ENCODE measurements around the gene WDR20. TPM values are rescaled to one million over a fixed set of nuclear protein-coding genes. Genes with fewer than 3 reads are reported as not detected.

The WDR20 gene, protein sequence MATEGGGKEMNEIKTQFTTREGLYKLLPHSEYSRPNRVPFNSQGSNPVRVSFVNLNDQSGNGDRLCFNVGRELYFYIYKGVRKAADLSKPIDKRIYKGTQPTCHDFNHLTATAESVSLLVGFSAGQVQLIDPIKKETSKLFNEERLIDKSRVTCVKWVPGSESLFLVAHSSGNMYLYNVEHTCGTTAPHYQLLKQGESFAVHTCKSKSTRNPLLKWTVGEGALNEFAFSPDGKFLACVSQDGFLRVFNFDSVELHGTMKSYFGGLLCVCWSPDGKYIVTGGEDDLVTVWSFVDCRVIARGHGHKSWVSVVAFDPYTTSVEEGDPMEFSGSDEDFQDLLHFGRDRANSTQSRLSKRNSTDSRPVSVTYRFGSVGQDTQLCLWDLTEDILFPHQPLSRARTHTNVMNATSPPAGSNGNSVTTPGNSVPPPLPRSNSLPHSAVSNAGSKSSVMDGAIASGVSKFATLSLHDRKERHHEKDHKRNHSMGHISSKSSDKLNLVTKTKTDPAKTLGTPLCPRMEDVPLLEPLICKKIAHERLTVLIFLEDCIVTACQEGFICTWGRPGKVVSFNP
- total RNA-seq (10 to 100 TPM; 50.0 to 56.9 TPM), polyA plus RNA-seq (10 to 100 TPM; 11.3 to 15.0 (median 12.9) TPM), total RNA-seq (34.0 to 54.8 (median 44.7) reads per million in 6 experiments)

DNA sequence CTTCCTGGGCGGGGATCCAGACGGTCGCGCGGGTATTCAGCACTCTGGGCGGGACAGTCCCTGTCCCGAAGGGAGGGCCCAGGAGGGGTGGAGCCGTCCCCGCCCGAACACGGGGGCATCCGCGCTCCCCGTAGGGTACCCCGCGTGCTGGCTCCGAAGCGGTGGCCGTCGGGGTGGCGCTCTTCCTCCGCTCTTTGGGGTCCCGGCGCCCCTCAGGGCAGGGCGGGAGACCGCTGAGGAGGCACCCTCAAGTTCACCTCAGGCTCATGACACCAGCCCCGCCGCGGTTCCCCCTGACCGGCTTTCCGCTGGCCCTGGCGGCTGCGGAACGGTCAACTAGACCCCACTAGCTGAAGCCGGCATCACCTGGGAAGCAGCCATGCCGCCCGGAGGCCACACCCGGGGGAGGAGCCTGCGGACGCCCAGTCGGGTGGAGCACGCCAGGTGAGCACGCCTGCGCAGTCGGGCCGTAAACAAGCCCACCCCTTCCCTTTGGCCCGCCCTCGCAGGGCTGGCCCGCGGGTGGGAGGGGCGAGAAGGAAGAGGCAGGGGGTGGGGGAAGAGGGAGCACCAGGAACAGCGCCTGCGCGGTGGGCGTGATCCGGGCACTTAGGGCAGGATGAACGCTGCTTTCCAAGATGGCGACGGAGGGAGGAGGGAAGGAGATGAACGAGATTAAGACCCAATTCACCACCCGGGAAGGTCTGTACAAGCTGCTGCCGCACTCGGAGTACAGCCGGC is at the start of gene WDR20:
Gene WDR20, plus strand, starts transcription at position 612 of the 741 bp plus-strand sequence. Its CDS starts 27 bp downstream, at position 639.
- POLR2A ChIA-PET = interaction anchor here (0.8 to 1.5 kb wide), 3 partner anchors 180 to 330 kb away, joined by 3 to 5 read pairs (median 3); partner anchors contain the start of gene ZNF839
- ATAC-seq (peak; percentile 88 to 91), DNase-seq (peak; percentile 95 to 100 (median 100))
- Mint-ChIP-seq H3K4me1 (peaks cover 12 to 33% (median 25%) of the 10 kb centered on the region in 4 donors), H3K9me3 (no peaks in the 10 kb centered on the region), H3K4me3 (peak within 1 kb of the TSS; percentile 93 to 99 (median 98)), H3K27me3 (no peaks in the 10 kb centered on the region), H3K36me3 (peaks cover 0 to 15% (median 0%) of the 10 kb centered on the region in 3 donors), H3K27ac (peak within 1 kb of the TSS; percentile 94 to 99 (median 98))

DNA sequence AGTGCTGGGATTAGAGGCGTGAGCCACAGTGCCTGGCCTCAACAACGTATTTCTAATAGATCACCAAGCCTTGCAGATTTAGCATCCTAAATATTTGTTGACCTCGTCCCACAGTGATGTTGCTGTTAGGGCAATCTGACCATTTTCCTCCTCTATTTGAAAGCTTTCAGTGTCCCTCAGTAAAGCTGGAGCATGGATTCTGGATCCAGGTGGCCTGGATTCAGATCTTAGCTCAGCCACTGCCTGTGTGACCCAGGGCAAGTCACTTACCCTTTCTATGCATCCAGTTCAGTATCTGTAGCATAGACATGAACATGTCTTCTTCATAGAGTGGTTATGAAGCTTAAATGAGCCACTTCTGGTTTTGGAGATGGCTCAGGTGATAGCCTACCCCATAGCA is 49.0 kb upstream of the WDR20 start:
- Mint-ChIP-seq H3K36me3 (peaks cover 4 to 6% (median 6%) of the 10 kb centered on the region in 3 donors), H3K9me3 (no peaks in the 10 kb centered on the region), H3K4me1 (peaks cover 16 to 31% (median 27%) of the 10 kb centered on the region in 4 donors), H3K4me3 (peak overlapping the region in 1 of 10 donors; percentile 75), H3K27me3 (no peaks in the 10 kb centered on the region), H3K27ac (peak overlapping the region in 5 of 10 donors; percentile 36 to 85 (median 76))
- ATAC-seq (no peak), DNase-seq (no peak)
- POLR2A ChIA-PET = interaction anchor here (0.6 kb wide), 1 partner anchor 17 kb away, joined by 6 read pairs; no protein-coding TSS in a partner anchor

DNA sequence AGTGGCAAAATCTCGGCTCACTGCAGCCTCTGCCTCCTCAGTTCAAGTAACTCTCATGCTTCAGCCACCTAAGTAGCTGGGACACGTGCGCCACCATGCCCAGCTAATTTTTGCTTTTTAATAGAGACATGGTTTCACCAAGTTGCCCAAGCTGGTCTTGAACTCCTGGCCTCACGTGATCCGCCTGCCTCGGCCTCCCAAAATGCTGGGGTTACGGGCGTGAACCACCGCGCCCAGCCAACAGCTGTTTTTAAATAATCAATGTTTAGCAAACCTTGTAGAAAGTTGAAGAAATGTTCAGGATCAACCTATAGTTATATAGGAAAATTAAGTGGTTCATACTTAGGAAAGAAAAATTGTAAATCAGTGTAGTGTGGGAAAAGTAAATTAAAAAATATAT is 46.9 kb upstream of the WDR20 start:
- no peaks in the 10 kb centered on the region for H3K9me3 Mint-ChIP-seq
- DNase-seq (no peak), ATAC-seq (no peak)
- no peak overlapping the region for H3K27ac Mint-ChIP-seq
- peaks cover 20 to 30% (median 25%) of the 10 kb centered on the region in 4 donors for H3K4me1 Mint-ChIP-seq
- no peaks in the 10 kb centered on the region for H3K27me3 Mint-ChIP-seq
- no peaks in the 10 kb centered on the region for H3K36me3 Mint-ChIP-seq
- POLR2A ChIA-PET = interaction anchor here (1.3 kb wide), 1 partner anchor 131 kb away, joined by 3 read pairs; no protein-coding TSS in a partner anchor
- H3K4me3 Mint-ChIP-seq = no peak overlapping the region

DNA sequence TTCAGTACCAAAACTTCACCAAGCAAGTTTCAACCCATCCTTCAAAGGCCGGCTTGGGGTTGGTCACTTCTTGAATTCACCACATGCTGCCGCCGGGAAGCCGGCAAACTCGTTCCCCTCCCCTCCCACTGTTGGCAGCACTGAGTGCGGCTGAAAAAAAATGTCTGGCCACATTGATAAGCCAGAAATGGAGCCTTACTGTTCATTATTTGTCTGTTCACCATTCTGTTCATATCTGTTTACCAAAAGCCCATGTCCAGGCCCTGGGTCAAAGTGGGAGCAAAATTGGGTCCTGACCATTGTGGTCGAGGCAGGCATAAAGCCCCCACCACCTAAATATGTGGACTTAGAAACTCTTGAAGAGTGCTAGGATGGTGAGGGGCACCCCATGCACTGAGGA is 45.6 kb upstream of the WDR20 start:
- no peaks in the 10 kb centered on the region for H3K27me3 Mint-ChIP-seq
- H3K9me3 Mint-ChIP-seq = no peaks in the 10 kb centered on the region
- H3K27ac Mint-ChIP-seq = no peak overlapping the region
- no peak for DNase-seq
- POLR2A ChIA-PET = no interaction called here
- H3K4me3 Mint-ChIP-seq = no peak overlapping the region
- peaks cover 14 to 18% (median 16%) of the 10 kb centered on the region in 4 donors for H3K4me1 Mint-ChIP-seq
- no peak for ATAC-seq
- H3K36me3 Mint-ChIP-seq = no peaks in the 10 kb centered on the region

DNA sequence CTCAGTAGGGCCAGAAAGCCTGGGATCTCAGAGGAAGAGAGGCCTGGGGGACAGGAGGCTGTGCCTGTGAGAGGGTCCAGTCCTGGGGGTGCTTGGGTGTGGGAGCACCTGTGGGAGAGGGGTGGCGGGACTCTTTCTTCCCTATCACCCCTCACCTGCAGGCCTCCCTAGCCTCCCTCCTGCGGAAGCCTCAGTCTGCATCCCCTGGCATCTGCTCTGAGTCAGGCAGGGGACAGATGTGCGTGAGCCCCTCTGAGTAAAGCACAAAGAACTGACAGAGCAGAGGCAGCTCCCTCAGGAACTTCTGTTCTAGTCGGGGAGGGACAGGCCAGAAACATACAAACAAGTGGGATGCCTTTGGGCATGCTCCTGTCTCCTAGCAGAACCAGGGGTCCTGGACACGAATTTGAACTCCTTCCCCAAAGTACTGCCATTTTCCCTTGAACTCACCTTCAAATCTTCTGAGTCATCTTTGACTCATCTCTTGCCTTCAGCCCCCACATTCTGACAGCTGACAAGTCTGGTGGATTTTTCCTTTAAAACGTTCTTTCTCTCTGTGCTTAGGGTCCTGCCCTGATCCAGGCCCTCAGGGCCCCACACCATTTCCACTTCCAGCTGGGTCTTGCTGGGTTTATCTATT is 44.3 kb upstream of the WDR20 start:
- DNase-seq = no peak
- Mint-ChIP-seq H3K4me1 (peaks cover 3 to 6% (median 5%) of the 10 kb centered on the region in 4 donors), H3K27ac (peak overlapping the region in 2 of 10 donors; percentile 27 to 34), H3K27me3 (no peaks in the 10 kb centered on the region), H3K4me3 (no peak overlapping the region), H3K36me3 (no peaks in the 10 kb centered on the region), H3K9me3 (no peaks in the 10 kb centered on the region)
- ATAC-seq = no peak
- POLR2A ChIA-PET = interaction anchor here (0.6 to 1.2 kb wide), 2 partner anchors 131 to 326 kb away, joined by 3 to 5 read pairs; partner anchors contain the start of gene DYNC1H1

DNA sequence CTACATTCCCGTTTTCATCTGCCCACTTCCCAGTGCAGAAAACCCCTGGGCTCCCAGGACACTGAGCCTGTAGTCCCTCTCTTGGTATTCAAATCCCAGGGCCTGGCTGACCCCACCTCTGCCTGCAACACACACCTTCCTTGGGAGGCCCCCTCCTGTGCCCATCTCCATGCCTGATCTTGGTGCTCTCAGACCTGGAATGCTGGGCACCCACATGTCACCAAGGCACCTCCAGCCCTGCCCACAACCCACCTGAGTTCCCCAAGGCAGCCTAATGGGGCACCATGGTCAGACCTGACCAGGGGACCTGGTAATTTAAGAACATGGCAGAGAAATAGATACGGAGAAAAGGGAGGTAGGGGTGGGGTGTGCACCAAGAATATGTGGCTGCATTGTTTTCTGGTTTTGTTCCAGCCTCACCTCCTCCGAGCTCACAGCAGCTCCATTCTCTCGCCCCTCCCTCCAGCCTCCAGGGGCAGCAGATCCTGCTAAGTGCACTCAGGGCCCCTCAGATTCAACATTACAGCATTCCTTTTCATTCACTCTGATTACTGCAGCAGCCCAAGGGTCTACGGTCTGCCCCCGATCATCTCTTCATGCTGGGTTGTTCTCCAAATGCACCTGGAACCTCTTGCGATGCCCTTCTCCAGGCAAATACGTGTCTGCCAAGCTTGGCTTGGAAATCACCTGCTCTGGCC is 43.7 kb upstream of the WDR20 start:
- Mint-ChIP-seq H3K27me3 (no peaks in the 10 kb centered on the region), H3K4me3 (no peak overlapping the region), H3K4me1 (peaks cover 3 to 6% (median 4%) of the 10 kb centered on the region in 4 donors), H3K27ac (peak overlapping the region in 2 of 10 donors; percentile 8 to 27), H3K9me3 (no peaks in the 10 kb centered on the region), H3K36me3 (no peaks in the 10 kb centered on the region)
- POLR2A ChIA-PET = interaction anchor here (0.6 to 1.4 kb wide), 7 partner anchors 8 to 327 kb away, joined by 3 to 9 read pairs (median 5); partner anchors contain the start of gene DYNC1H1
- ATAC-seq (peak; percentile 30 to 47), DNase-seq (no peak)

DNA sequence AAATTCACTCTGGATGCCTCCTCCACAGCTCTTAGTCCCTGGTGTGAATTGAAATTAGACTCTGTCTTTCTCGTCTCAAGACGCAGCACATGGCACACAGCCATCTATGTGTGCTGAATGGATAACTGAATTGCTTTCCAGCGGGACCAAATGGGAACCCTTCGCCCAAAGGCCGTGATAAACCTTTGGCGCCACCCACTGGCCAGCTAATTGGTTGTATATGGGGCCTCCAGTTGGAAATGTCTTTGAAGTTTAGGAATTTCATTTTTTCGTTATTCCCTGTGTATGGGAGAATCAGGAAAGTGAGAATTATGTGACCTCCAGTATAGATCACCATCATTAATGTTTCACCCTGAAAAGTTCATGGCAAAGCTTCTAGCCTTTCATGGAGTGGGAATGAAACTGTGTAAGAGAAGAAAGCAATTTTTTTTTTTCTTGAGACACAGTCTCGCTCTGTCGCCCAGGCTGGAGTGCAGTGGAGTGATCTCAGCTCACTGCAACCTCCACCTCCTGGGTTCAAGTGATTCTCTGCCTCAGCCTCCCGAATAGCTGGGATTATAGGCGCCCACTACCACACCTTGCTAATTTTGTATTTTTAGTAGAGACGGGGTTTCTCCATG is 43.0 kb upstream of the WDR20 start:
- peak; percentile 65 to 93 for ATAC-seq
- no peaks in the 10 kb centered on the region for H3K27me3 Mint-ChIP-seq
- H3K36me3 Mint-ChIP-seq = no peaks in the 10 kb centered on the region
- no peak overlapping the region for H3K4me3 Mint-ChIP-seq
- POLR2A ChIA-PET = interaction anchor here (0.6 to 1.4 kb wide), 6 partner anchors 9 to 150 kb away, joined by 3 to 9 read pairs (median 6); partner anchors contain the start of gene DYNC1H1
- H3K4me1 Mint-ChIP-seq = peaks cover 3 to 6% (median 4%) of the 10 kb centered on the region in 4 donors
- H3K27ac Mint-ChIP-seq = peak overlapping the region in 2 of 10 donors; percentile 26 to 49
- DNase-seq = peak; percentile 43 to 82 (median 58)
- no peaks in the 10 kb centered on the region for H3K9me3 Mint-ChIP-seq

DNA sequence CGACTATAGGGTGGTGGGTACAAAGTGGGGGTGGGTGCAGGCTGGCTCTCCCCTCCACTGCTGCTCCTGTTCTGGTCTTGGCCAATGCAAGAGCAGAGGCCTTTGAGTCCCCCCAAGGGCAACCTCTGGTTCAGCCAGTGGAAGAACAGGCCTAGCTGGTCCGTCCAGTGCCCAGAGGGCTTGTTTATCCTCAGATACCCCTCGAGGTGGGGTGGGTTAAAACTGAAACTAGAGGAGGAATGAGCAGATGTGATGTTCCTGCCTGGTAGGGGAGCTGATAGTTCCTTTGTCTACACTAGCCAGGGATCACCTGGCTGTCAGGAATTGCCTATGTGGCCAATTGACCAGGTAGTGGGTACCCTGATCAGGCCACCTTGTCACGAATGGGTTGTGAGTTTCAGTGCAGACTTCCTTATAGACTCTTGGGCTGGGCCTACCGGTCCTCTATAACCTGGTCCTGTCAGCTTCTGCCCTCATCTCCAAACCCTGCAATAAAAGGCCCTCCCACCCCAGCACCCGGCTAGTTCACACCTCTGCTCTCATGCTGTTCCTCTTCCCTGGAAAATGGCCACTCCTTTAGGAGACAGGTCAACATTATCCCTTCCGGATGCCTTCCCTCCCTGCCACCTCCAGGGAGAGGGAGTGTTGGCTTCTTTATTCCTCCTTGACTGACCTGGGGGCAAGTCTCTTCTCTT is 42.1 kb upstream of the WDR20 start:
- Mint-ChIP-seq H3K9me3 (no peaks in the 10 kb centered on the region), H3K4me1 (peaks cover 3 to 6% (median 4%) of the 10 kb centered on the region in 4 donors), H3K36me3 (no peaks in the 10 kb centered on the region), H3K27me3 (no peaks in the 10 kb centered on the region), H3K4me3 (no peak overlapping the region), H3K27ac (no peak overlapping the region)
- DNase-seq (no peak), ATAC-seq (no peak)
- POLR2A ChIA-PET = no interaction called here

DNA sequence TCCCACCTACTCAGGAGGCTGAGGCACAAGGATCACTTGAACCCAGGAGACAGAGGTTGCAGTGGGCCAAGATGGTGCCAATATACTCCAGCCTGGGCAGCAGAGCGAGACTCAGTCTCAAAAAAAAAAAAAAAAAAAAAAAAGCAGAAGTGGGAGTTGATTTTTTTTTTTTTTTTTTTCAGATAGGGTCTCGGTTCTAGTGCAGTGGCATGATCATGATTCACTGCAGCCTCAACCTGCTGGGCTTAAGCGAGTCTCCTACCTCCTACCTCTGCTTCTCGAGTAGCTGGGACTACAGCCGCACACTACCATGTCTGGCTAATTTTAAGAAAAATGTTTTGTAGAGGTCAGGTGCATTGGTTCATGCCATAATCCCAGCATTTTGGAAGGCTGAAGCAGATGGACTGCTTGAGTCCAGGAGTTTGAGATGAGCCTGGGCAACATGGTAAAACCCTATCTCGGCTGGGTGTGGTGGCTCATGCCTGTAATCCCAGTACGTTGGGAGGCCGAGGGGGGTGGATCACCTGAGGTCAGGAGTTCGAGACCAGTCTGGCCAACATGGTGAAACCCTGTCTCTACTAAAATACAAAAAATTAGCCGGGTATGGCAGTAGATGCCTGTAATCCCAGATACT is 36.5 kb upstream of the WDR20 start:
- Mint-ChIP-seq H3K4me3 (no peak overlapping the region), H3K9me3 (no peaks in the 10 kb centered on the region), H3K27ac (no peak overlapping the region), H3K4me1 (no peaks in the 10 kb centered on the region), H3K36me3 (no peaks in the 10 kb centered on the region), H3K27me3 (no peaks in the 10 kb centered on the region)
- DNase-seq = no peak
- POLR2A ChIA-PET = interaction anchor here (0.7 kb wide), 1 partner anchor 13 kb away, joined by 7 read pairs; no protein-coding TSS in a partner anchor
- ATAC-seq = no peak

DNA sequence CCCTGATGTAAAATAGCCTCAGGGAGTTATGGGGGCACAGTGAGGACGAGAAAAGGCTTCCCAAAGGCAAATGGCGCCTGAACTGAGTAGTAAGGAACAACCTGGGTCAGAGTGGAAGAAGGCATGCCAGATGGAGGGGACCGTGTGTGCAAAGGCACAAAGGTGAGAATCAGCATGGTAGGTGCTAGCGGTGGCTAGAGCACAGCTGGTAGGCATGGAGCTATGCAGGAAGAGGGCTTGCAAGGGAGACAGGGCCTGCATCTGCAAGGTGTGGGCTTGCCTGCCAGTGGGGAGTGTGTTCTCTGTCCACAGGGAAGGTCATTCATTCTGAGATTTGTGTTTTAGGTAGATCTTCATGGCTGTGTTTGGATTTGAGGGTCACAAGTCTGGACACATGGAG is 34.3 kb upstream of the WDR20 start:
- Mint-ChIP-seq H3K4me3 (no peak overlapping the region), H3K4me1 (no peaks in the 10 kb centered on the region)

More for the DNA sequence above, 34.3 kb upstream of the WDR20 start:
- Mint-ChIP-seq H3K9me3 (peaks cover 0 to 11% (median 5%) of the 10 kb centered on the region in 9 donors), H3K27me3 (no peaks in the 10 kb centered on the region), H3K36me3 (peaks cover 0 to 5% (median 4%) of the 10 kb centered on the region in 3 donors), H3K27ac (no peak overlapping the region)
- DNase-seq = no peak
- no peak for ATAC-seq
- POLR2A ChIA-PET = interaction anchor here (0.7 kb wide), 1 partner anchor 112 kb away, joined by 3 read pairs; no protein-coding TSS in a partner anchor
